Lower leg skin (tissue), 4 donors: ENCODE measurements around the gene FJX1. TPM values are rescaled to one million over a fixed set of nuclear protein-coding genes. Genes with fewer than 3 reads are reported as not detected.

Experiments
- DNase-seq, 2 donors: peaks; one replicate each; pipeline ENCODE4 v3.0.0-alpha.2; 2019; ENCODE audit warnings: low spot score in 2 of 2
- H3K4me3 ChIP-seq: fragments of 200-600 bp; sonication (generic); 2 replicates; pipeline ENCODE4 v1.5.1; 2017; ENCODE audit warnings: mild to moderate bottlenecking, low read depth; ENCODE audit not compliant: poor library complexity, severe bottlenecking
- POLR2A ChIP-seq, 2 donors: fragments of 450-650 bp; IDR thresholded peaks; one replicate each; pipeline ENCODE4 v1.6.1; 2016 to 2017; ENCODE audit warnings: antibody characterized with exemption in 2 of 2, mild to moderate bottlenecking in 1 of 2, moderate library complexity in 1 of 2
- WGBS, 2 donors: methylation state at CpG; one replicate each; pipeline ENCODE4 v1.1.5; 2018; 5-methylcytosine and 5-hydroxymethylcytosine counted together
- intact Hi-C: fragments of 100-400 bp; cut with DNase I; formaldehyde crosslinking; loops from one replicate; pipeline ENCODE4 v1.15.0; 2023; ENCODE audit warnings: low total_unique reads
- total RNA-seq, 4 donors: library from RNA; depleted of rRNA; stranded (reverse); fragments of >200 nt; gene quantifications; one replicate each; pipeline ENCODE4 v1.1.0, GENCODE V29; 2016
- TF ChIP-seq, protein P1 (sequence below), 3 donors: fragments of 450-650 bp; IDR thresholded peaks; one replicate each; pipeline ENCODE4 v1.5.1; 2016; ENCODE audit warnings: antibody characterized with exemption in 3 of 3, mild to moderate bottlenecking in 3 of 3, moderate library complexity in 2 of 3

The FJX1 gene
- total RNA-seq, 4 donors from 2014 or later: 21.2 to 24.1 (median 22.5) TPM

DNA sequence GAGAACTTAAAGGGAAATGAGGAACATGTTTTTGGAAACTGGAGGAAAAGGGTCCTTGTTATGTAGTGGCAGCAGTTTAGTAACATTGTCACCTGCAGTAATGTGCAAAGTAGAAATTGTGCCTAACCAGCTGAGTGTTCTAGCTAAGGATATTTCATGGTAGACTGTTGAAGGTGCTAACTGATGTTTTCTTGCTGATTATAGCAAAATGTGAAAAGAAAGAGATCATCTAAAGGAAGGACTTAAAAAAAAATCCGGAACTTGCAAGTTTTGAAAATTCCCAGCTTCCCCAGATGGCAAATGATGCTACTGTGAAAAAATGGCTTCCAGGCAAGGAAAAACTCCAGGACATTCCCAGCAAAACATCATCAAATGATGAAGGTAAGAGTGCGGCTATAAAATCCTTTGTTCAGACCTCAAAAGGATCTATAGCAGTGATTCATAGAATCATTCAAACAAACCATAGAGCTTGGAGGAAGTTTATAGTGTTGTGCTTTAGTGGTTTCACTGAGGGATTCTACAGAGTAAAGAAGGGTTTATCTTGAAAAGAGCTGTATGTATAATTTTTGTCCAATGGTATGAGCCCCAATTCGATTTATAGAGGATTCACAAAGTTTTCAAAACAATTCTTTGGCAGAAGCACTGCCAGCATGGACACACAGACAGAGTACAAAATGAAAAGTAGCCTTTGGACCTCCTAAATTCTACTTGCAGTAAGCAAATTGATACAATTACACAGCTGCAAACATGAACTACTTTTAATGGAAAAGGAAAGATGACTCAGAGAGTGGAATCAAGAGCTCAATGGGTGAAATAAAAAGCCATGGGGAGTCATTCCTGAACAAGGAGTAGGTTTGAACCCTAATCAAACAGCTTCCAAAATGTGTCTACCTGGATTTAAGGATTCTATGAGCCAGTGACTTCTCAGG is 40.0 kb downstream of the FJX1 start:
- TF ChIP-seq, protein P1, sequence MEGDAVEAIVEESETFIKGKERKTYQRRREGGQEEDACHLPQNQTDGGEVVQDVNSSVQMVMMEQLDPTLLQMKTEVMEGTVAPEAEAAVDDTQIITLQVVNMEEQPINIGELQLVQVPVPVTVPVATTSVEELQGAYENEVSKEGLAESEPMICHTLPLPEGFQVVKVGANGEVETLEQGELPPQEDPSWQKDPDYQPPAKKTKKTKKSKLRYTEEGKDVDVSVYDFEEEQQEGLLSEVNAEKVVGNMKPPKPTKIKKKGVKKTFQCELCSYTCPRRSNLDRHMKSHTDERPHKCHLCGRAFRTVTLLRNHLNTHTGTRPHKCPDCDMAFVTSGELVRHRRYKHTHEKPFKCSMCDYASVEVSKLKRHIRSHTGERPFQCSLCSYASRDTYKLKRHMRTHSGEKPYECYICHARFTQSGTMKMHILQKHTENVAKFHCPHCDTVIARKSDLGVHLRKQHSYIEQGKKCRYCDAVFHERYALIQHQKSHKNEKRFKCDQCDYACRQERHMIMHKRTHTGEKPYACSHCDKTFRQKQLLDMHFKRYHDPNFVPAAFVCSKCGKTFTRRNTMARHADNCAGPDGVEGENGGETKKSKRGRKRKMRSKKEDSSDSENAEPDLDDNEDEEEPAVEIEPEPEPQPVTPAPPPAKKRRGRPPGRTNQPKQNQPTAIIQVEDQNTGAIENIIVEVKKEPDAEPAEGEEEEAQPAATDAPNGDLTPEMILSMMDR (IDR thresholded peaks at IDR 0.05): no peak
- TF ChIP-seq POLR2A (IDR thresholded peaks at IDR 0.05): no peak
- H3K4me3 ChIP-seq: no peak overlapping the region
- DNase-seq: no peak
- intact Hi-C loops: no loop called here
- 72 to 79% methylated on average over 3 of the region's 3 CpGs for WGBS, 2 donors

DNA sequence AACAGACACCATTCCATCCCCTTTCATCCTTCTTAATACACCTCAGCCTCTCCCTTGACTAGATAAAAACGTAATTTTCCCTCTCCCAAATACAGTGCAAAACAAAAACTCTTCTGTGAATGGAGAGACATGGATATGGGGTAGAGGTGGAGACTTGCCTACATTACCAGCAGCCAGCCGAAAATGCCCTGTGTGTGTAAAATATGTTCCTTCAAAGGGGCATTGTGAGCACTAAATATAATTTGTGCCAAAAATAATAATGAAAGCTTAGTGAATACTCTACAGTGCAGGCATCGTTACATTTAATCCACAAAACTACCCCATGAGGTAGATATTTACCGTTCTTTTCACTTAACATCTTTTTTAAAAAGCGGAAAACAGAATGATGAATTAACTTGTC is 43.3 kb downstream of the FJX1 start:
- TF ChIP-seq, protein P1 (IDR thresholded peaks at IDR 0.05): no peak
- TF ChIP-seq POLR2A (IDR thresholded peaks at IDR 0.05): no peak
- peak overlapping the region; percentile 59 for H3K4me3 ChIP-seq
- no peak for DNase-seq
- 25 to 33% methylated on average over 5 of the region's 5 CpGs for WGBS, 2 donors
- intact Hi-C loops: no loop called here

DNA sequence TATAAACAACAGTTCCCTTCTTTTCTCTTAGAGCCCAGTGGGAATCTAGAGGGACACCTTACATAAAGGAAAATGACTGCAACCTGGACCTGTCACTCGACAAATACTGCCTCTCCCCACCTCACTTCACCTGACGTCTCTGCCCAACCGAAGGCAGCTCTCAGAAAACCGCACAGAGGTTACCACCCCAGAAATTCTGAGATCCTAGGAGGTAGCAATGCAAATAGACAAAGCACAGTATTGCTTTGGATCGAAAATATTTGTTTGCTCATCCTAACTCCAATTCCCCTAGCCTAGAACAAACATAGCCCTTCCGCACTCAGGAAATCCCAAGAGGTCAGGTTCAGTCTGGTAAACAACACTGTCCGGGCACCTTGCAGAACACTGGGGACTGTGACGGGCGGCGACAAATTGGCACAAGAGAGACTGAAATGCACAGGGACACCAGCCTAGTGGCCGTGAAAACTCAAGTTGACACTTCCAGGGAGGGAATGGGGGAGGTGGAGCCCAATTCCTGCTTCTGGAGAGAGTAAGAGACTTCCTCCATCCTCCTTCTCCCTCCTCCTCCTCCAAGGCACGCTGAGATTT is 43.9 kb downstream of the FJX1 start:
- intact Hi-C loops: no loop called here

DNA sequence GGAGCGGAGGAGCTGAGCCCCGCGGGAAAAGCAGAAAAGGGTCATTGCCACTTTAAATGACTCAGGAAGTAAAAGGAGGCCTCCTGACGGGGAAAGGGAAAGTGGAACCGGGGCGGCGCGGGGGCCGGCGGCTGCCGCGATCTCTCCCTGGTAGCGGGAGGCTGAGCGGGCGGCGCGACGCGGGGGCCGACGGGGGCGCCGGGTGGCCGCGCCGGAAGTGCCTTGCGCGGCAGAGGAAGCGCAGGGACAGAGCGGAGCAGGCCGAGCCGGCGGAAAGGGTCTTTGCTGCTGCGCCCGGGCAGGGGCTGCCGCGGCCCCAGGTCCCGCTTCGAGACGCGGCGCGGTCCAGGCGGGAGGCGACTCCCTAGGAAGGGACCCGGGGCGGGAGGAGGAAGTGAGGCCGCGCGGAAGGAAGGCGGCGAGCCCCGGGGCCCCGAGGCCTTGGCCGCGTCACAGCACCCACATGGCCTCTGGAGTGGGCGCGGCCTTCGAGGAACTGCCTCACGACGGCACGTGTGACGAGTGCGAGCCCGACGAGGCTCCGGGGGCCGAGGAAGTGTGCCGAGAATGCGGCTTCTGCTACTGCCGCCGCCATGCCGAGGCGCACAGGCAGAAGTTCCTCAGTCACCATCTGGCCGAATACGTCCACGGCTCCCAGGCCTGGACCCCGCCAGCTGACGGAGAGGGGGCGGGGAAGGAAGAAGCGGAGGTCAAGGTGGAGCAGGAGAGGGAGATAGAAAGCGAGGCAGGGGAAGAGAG is 44.6 kb downstream of the FJX1 start, which contains the start of gene TRIM44:
TSS of gene TRIM44 (plus strand) at position 127 of the 759 bp plus-strand sequence. CDS start at position 464, 337 bp downstream.
- DNase-seq: peak; percentile 76 to 96
- peak within 1 kb of the TSS; percentile 59 for H3K4me3 ChIP-seq
- no peak for TF ChIP-seq POLR2A (IDR thresholded peaks at IDR 0.05)
- TF ChIP-seq, protein P1 (IDR thresholded peaks at IDR 0.05): no peak
- intact Hi-C loops: no loop called here
- 4 to 5% methylated on average over 41 to 48 of the region's 82 CpGs for whole genome bisulfite sequencing, 2 donors

More for the DNA sequence above, 43.9 kb downstream of the FJX1 start:
- no peak for TF ChIP-seq POLR2A (IDR thresholded peaks at IDR 0.05)
- TF ChIP-seq, protein P1 (IDR thresholded peaks at IDR 0.05): no peak
- WGBS, 2 donors: 0 to 2% methylated on average over 12 of the region's 12 CpGs
- peak overlapping the region; percentile 59 for H3K4me3 ChIP-seq
- no peak for DNase-seq

DNA sequence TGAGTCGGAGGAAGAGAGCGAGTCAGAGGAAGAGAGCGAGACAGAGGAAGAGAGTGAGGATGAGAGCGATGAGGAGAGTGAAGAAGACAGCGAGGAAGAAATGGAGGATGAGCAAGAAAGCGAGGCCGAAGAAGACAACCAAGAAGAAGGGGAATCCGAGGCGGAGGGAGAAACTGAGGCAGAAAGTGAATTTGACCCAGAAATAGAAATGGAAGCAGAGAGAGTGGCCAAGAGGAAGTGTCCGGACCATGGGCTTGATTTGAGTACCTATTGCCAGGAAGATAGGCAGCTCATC is 45.1 kb downstream of the FJX1 start:
- intact Hi-C loops: no loop called here
- TF ChIP-seq, protein P1 (IDR thresholded peaks at IDR 0.05): no peak
- TF ChIP-seq POLR2A (IDR thresholded peaks at IDR 0.05): no peak
- peak overlapping the region; percentile 59 for H3K4me3 ChIP-seq
- DNase-seq: no peak
- whole genome bisulfite sequencing, 2 donors: 85 to 89% methylated on average over 10 of the region's 10 CpGs
